Measurements from ENCODE around the gene CDKN2AIP.

Gene CDKN2AIP

DNA sequence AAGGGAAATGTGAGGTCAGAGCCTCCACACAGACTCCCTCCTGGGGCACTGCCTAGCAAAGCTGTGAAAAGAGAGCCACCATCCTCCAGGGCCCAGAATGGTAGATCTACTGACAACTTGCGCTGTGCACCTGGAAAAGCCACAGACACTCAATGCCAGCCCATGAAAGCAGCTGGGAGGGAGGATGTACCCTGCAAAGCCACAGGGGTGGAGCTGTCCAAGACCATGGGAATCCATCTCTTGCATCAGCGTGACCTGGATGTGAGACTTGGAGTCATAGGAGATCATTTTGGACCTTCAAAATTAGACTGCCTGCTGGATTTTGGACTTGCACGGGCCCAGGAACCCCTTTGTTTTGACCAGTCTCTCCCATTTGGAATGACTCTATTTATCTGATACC is 22.8 kb downstream of the CDKN2AIP start:
- no peak overlapping the region for H3K4me3 ChIP-seq (ENCODE audit: low read depth, low read length)
- no peak for DNase-seq (ENCODE audit: low read depth)
- TF ChIP-seq, protein P1, sequence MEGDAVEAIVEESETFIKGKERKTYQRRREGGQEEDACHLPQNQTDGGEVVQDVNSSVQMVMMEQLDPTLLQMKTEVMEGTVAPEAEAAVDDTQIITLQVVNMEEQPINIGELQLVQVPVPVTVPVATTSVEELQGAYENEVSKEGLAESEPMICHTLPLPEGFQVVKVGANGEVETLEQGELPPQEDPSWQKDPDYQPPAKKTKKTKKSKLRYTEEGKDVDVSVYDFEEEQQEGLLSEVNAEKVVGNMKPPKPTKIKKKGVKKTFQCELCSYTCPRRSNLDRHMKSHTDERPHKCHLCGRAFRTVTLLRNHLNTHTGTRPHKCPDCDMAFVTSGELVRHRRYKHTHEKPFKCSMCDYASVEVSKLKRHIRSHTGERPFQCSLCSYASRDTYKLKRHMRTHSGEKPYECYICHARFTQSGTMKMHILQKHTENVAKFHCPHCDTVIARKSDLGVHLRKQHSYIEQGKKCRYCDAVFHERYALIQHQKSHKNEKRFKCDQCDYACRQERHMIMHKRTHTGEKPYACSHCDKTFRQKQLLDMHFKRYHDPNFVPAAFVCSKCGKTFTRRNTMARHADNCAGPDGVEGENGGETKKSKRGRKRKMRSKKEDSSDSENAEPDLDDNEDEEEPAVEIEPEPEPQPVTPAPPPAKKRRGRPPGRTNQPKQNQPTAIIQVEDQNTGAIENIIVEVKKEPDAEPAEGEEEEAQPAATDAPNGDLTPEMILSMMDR (IDR thresholded peaks at IDR 0.05; ENCODE audit: control insufficient read depth, extremely low read depth, insufficient read depth) = no peak

DNA sequence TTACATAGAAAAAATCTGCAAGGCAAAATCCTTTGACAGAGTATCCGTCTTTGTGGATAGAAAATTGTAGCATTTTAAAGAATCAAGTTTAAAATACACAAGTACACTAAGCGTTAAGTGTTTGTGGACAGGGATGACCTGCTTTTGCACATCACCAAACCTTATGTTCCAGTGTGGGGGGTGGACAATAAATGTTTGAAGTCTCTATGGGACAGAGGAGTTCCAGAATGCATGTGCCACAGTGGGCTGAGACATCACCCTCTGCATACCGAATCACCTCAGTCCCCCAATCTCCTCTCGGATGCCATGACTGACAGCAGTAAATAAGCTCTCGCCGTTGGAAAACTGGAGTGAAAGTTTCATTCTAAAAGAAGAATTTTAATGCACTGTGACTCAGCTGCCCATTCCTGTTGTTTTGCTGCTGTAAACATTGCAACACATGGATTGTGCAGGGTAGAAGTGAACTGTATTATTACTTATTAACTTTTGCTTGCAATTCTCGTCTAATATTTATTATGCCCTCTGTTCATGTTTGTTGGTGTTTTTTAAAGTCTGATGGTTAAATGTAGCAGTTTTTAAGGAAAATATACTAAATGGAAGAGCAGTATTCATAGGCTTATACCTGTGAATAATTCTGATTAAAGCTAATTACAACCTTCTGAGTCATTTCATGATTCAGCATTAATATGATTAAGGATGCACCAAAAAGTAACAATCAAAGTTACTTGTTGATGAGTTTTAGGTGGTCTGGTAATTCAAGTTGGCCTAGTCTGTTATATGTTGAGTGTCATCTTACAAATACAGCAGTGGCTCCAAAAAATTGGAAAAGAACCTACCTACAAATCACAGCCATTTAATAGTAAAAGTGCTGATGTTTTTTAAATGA is 24.0 kb downstream of the CDKN2AIP start:
- DNase-seq (ENCODE audit: low read depth) = no peak
- TF ChIP-seq, protein P1 (IDR thresholded peaks at IDR 0.05; ENCODE audit: control insufficient read depth, extremely low read depth, insufficient read depth) = no peak
- H3K4me3 ChIP-seq (ENCODE audit: low read depth, low read length) = no peak overlapping the region

DNA sequence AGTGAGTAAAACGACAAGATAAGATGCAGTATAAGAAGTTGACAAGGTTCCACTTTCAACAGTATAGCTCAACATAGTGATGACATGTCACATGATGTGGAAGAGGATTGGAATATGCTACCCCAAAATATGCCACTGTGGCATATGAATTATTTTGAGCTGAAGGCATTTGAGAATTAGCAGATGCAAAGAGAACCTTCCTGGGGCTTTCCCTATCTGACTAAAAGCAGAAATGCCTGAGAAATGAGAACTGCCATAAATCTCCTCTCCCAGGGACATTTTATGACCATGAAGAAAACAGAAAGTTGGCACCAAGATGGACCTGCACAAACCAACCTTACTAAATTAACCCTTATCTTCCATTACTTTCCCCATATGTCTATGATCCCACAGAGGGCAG is 24.8 kb downstream of the CDKN2AIP start:
- DNase-seq (ENCODE audit: low read depth) = no peak
- TF ChIP-seq, protein P1 (IDR thresholded peaks at IDR 0.05; ENCODE audit: control insufficient read depth, extremely low read depth, insufficient read depth) = no peak
- no peak overlapping the region for H3K4me3 ChIP-seq (ENCODE audit: low read depth, low read length)

DNA sequence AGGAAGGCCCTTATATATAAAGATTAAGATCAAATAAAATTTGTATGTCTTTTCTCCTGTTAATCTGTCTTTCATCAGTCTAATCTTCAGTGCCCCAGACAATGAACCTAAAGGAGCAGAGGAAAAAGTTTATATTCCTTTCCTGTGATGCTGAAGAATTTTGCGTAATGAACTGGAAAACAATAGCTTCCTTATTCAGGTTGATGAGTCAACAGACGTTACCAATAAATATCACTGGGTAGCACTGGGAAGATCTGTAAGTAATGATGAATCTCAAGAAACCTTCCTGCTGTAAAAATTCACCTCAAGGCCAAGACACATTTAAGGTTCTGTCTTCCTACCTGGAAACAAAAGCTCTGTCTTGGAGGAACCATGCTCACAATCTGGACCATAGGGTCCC is 25.5 kb downstream of the CDKN2AIP start:
- peak; percentile 8 for DNase-seq (ENCODE audit: low read depth)
- TF ChIP-seq, protein P1 (IDR thresholded peaks at IDR 0.05; ENCODE audit: control insufficient read depth, extremely low read depth, insufficient read depth) = no peak
- H3K4me3 ChIP-seq (ENCODE audit: low read depth, low read length) = no peak overlapping the region

DNA sequence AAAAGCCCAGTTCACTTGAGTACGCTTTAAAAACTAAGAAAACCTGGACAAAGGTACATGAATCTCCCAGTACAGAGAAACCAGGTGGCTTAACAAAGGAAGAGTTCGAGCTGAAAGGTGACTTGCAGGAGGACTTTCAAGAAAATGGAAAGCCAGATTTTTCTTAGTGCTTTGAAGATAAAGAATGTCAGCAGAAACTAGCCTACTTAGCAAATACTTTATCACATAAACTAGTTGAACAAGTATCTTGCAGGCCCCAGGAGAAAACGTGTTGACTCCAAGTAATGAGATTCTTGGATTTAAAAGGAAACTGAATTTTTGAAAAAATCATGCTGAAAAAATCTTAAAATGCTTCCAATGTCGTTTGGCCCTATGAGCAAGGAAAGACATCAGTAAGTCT is 26.4 kb downstream of the CDKN2AIP start:
- no peak overlapping the region for H3K4me3 ChIP-seq (ENCODE audit: low read depth, low read length)
- DNase-seq (ENCODE audit: low read depth) = no peak
- TF ChIP-seq, protein P1 (IDR thresholded peaks at IDR 0.05; ENCODE audit: control insufficient read depth, extremely low read depth, insufficient read depth) = no peak

DNA sequence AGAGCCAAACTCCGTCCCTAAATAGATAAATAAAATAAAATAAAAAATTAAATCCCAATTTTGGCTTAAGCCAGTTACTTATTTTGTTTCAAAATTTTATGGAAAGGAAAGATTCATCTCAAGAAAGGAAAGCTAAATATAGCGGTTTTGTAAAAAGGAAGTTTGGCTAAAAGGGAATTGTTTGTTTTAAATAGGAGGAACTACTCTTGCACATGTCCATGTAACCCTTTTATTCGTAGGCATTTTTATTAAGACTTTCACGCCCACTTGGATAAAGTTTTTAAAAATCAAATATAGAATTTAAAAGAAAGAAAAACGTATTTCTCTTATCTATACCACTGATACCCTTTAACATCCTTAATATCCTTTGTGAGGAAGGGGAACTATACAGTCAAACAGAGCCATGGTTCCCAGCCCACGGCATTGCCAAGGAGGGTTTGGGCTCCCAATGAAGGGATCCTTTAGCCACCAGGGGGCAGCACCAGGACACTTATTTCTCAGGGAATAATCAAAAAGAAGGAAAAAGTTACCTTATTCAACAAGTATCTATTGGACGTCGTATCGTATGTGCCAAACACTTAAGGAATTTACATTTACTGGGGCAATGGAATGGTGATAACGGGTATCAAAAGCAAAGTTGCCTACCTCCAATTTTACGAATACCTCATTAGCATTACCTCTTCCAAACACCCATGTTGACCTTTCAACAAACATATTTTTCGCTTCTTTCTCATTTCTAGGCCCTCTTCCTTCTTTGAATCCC is 27.7 kb downstream of the CDKN2AIP start:
- DNase-seq (ENCODE audit: low read depth) = peak; percentile 14
- no peak overlapping the region for H3K4me3 ChIP-seq (ENCODE audit: low read depth, low read length)
- TF ChIP-seq, protein P1 (IDR thresholded peaks at IDR 0.05; ENCODE audit: control insufficient read depth, extremely low read depth, insufficient read depth) = peak; percentile 82
